Spinal cord (tissue), 10 donors: ENCODE measurements around the gene CBFA2T3. TPM values are rescaled to one million over a fixed set of nuclear protein-coding genes. Genes with fewer than 3 reads are reported as not detected.

Experiments used
- DNase-seq, 6 donors: peaks; one replicate each; pipeline versions ENCODE4 v3.0.0 to v3.0.0-alpha.2; 2013 to 2015; ENCODE audit warnings: low spot score in 6 of 6, low read depth in 4 of 6
- H3K27ac ChIP-seq: one replicate; pipeline ENCODE4 v1.5.1; 2013; ENCODE audit warnings: low read depth, low read length, control low read depth
- H3K27me3 ChIP-seq: one replicate; pipeline ENCODE4 v1.6.1; 2013; ENCODE audit warnings: low read length; ENCODE audit not compliant: control insufficient read depth, insufficient read depth
- H3K36me3 ChIP-seq: one replicate; pipeline ENCODE4 v1.6.1; 2013; ENCODE audit warnings: low read length; ENCODE audit not compliant: control insufficient read depth, insufficient read depth
- H3K4me1 ChIP-seq: one replicate; pipeline ENCODE4 v1.6.1; 2013; ENCODE audit warnings: low read length; ENCODE audit not compliant: control insufficient read depth, insufficient read depth
- H3K4me3 ChIP-seq: one replicate; pipeline ENCODE4 v1.5.1; 2013; ENCODE audit warnings: low read depth, low read length, control low read depth
- H3K9me3 ChIP-seq: one replicate; pipeline ENCODE4 v1.6.1; 2013; ENCODE audit warnings: low read length; ENCODE audit not compliant: control insufficient read depth, insufficient read depth
- WGBS: methylation state at CpG from one replicate; pipeline ENCODE4 v1.1.5; 2013; ENCODE audit warnings: missing lambda C conversion rate; ENCODE audit not compliant: insufficient coverage; 5-methylcytosine and 5-hydroxymethylcytosine counted together
- polyA plus RNA-seq, 2 donors: library from polyadenylated mRNA; unstranded; fragments of 120-200 nt; gene quantifications; one replicate each; pipeline ENCODE4 v1.2.1, GENCODE V29; 2013; ENCODE audit not compliant: insufficient read length in 2 of 2
- total RNA-seq, 2 donors: library from RNA; depleted of rRNA in 1 of 2; stranded (reverse); fragments of 120-200 nt in 1 of 2; fragments of >200 nt in 1 of 2; gene quantifications; one replicate each; pipeline versions ENCODE4 v1.2.3 to v1.2.4, GENCODE V29; 2013 to 2014
- donor health status: healthy.

Gene CBFA2T3
- total and polyA plus RNA-seq, 4 donors = 1.2 to 19.5 (median 11.0) TPM

DNA sequence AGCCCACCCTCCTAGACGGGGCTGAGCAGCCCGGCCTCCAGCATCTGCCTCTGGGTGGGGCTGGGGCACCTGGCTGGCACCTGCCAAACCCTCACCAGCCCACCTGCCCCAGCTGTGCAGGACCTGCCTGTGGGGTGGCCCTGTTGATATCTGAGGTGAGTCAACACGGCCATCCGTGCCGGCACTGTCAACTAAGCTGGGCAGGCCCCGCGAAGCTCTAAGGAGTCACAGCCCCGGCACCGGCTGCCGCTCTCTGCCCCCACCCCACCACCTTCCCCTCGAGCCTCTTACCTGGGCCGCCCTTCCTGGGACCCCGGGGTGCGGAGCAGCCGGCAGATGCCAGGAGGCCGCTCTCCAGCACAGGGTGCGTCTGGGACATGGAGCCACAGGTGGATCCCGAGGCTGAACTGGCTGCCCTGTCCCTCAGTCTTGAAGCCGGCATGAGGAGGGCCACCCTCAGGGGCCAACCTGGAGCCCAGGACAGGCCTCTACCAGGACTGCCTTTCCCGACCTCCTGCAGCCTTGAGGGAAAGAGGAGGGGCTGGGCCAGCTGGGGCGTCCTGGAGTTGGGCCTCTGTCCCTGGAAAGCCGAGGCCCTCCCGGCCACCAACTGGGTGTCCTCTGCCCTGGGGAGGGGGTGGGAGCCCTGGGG, 515 bp downstream of the CBFA2T3 start:
- H3K36me3 ChIP-seq = no peaks in the 10 kb centered on the region
- H3K4me1 ChIP-seq = peaks cover 27% of the 10 kb centered on the region
- no peaks in the 10 kb centered on the region for H3K9me3 ChIP-seq
- H3K4me3 ChIP-seq = no peak overlapping the region
- WGBS = 74% methylated on average over 21 of the region's 23 CpGs
- DNase-seq = no peak
- no peaks in the 10 kb centered on the region for H3K27me3 ChIP-seq
- H3K27ac ChIP-seq = no peak overlapping the region

DNA sequence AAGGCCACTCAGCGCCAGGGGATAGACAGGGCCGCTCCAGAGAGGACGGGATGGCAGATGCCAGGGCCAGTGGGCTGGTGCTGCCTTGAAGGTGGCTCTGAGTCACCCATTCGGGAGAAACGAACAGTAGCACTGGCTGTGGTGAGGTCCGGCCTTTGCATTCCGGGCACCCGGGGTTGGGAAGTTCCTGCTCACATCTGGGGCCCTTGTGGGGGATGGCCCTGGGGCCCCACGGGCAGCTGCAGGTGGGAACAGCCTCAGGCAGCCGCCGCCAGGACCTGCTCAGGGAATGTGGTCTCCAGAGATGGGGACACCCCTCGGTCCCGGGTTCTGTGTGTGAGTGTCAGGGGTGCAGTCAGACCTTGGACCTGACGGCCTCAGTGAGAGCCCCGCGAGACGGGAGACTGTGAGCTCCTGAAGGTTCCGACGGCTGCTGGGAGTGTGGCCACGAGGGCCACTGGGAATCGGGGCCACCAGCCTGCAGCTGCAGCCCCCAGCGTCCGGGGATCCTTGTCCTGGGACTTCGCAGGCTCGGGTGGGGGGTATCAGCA, 1.4 kb downstream of the CBFA2T3 start:
- Histone ChIP-seq H3K4me3 (no peak overlapping the region), H3K27ac (no peak overlapping the region), H3K36me3 (no peaks in the 10 kb centered on the region), H3K27me3 (no peaks in the 10 kb centered on the region), H3K9me3 (no peaks in the 10 kb centered on the region), H3K4me1 (peaks cover 27% of the 10 kb centered on the region)
- DNase-seq = no peak
- WGBS = 83% methylated on average over 23 of the region's 25 CpGs

DNA sequence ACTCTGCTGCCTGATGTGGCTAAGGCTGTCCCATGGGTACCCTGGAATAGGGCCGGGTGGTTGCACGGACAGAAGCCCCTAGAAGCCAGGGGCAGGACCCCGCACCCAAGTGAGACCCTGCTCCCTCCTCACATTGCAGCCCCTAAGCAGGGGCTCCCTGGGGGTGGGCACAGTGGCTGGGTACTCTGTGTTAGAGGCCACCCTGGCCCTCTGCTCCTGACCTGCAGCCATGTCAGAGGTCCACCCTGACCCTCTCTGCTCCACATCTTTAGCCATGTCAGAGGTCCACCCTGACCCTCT, 2.1 kb downstream of the CBFA2T3 start:
- no peak for DNase-seq
- no peaks in the 10 kb centered on the region for H3K36me3 ChIP-seq
- H3K27me3 ChIP-seq = no peaks in the 10 kb centered on the region
- 93% methylated on average over 3 of the region's 3 CpGs for WGBS
- H3K4me1 ChIP-seq = peaks cover 27% of the 10 kb centered on the region
- H3K9me3 ChIP-seq = no peaks in the 10 kb centered on the region
- no peak overlapping the region for H3K27ac ChIP-seq
- no peak overlapping the region for H3K4me3 ChIP-seq

DNA sequence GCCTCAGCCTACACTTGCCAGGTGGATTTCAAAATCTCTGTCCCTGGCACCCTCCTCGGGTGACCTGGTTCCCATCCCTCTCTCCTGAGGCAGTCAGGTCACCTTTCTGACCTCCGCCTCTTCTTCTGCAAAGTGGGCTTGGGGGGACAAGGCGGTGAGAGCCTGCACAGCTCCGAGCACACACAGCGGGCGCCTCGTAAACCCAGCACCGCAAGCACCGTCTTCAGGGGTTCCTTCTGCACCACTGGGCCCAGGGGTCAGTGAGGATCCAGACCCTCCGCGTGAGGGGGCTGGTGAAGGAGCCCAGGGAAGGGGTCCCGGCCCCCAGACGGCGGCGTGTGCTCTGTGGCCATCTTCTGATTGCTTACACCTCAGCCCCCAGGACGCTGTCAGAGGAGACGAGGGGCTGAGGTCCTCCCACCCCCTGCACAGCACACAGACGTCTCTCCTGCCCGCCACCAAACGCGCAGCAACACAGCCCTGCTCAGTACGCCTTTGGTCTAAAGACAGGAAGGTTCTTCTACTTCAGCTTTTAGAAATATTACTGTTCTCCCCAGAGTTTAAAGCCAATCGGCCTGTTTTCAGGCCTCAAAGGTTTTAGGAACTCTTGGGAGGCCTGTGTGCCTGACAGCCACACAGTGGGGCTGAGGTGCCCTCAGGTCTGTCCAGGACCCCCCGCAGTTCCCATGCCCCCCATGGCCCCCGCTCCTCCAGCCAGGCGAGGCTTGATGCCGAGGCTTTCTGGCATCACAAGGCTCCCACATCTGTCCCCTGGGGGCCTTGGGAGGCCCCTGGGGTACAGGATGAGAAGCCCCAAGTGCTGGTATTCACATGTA, 2.7 kb downstream of the CBFA2T3 start:
- Histone ChIP-seq H3K4me1 (peaks cover 28% of the 10 kb centered on the region), H3K9me3 (no peaks in the 10 kb centered on the region), H3K36me3 (no peaks in the 10 kb centered on the region), H3K27me3 (no peaks in the 10 kb centered on the region), H3K4me3 (no peak overlapping the region), H3K27ac (no peak overlapping the region)
- DNase-seq = no peak
- WGBS = 82% methylated on average over 27 of the region's 27 CpGs

DNA sequence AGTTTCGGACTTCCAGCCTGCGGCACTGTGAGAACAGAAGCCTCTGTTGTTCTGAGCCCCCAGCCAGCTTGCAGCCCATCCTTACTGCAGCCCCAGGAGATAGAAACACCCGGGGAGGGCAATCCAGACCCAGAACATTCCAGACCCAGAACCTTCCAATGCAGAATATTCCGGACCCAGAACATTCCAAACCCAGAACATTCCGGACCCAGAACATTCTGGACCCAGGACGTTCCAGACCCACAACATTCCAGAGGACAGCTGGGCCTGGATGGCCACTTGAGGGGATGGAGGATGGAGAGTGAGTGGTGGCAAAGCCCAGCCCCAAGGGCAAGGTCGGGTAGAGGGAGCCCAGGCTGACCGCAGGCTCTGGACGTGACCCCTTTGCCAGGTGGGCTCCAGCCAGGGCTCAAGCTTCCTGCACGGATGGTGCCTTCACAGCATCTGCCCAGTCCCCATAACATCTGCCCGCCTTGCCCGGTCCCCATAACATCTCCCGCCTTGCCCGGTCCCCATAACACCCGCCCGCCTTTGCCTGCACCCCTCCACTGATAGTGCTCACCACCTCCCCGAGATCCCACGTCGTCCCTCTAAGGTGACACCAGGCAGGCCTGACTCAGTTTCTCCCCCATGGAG, 3.5 kb downstream of the CBFA2T3 start:
- no peaks in the 10 kb centered on the region for H3K36me3 ChIP-seq
- H3K27me3 ChIP-seq = no peaks in the 10 kb centered on the region
- peaks cover 33% of the 10 kb centered on the region for H3K4me1 ChIP-seq
- 88% methylated on average over 16 of the region's 19 CpGs for WGBS
- H3K27ac ChIP-seq = no peak overlapping the region
- no peaks in the 10 kb centered on the region for H3K9me3 ChIP-seq
- DNase-seq = no peak
- no peak overlapping the region for H3K4me3 ChIP-seq

DNA sequence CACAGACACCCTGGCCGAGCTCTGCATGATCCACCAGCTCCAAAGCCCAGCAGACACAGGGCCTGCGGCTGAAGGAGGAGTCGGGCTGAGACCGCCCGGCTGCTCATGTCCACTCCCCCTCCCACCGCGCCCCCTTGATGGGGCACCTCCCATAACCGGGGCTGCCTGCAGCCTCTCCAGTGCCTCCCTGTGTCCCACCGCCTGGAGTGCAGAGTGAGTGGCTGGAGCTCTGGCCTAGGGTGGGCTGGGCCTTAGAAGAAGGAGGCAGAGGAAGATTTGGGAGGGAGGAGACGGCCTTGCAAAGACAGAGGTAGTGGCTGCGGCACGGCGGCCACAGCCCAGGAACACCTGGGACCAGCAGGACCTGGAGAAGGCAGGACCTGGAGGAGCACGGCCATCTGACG, 4.0 kb downstream of the CBFA2T3 start:
- DNase-seq = no peak
- peaks cover 30% of the 10 kb centered on the region for H3K4me1 ChIP-seq

DNA sequence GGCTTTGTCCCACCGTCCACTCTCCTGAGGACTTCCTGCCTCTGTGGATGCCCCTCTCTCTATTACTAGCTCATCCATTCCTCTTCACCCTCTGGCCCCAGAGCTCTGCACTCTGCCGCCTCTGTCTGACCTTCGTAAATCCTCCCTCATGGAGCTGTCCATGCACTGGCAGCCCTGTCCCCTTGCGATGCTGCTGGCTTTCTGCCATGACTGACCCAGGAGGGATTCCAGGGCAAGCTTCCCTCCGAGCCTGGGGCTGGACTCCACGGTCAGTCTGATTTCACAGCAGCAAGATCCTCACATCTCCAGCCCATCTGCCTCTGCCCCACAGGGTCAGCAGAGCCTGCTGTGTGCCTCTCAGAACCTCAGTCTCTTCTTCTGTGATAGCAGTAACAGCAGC, 4.7 kb downstream of the CBFA2T3 start:
- Histone ChIP-seq H3K4me3 (no peak overlapping the region), H3K27ac (no peak overlapping the region), H3K4me1 (peaks cover 26% of the 10 kb centered on the region), H3K36me3 (no peaks in the 10 kb centered on the region), H3K9me3 (no peaks in the 10 kb centered on the region), H3K27me3 (no peaks in the 10 kb centered on the region)
- DNase-seq = no peak
- WGBS = 40% methylated on average over 6 of the region's 6 CpGs

More for the DNA sequence above, 4.0 kb downstream of the CBFA2T3 start:
- H3K27ac ChIP-seq = no peak overlapping the region
- no peaks in the 10 kb centered on the region for H3K36me3 ChIP-seq
- H3K27me3 ChIP-seq = no peaks in the 10 kb centered on the region
- WGBS = 57% methylated on average over 11 of the region's 15 CpGs
- no peaks in the 10 kb centered on the region for H3K9me3 ChIP-seq
- no peak overlapping the region for H3K4me3 ChIP-seq

DNA sequence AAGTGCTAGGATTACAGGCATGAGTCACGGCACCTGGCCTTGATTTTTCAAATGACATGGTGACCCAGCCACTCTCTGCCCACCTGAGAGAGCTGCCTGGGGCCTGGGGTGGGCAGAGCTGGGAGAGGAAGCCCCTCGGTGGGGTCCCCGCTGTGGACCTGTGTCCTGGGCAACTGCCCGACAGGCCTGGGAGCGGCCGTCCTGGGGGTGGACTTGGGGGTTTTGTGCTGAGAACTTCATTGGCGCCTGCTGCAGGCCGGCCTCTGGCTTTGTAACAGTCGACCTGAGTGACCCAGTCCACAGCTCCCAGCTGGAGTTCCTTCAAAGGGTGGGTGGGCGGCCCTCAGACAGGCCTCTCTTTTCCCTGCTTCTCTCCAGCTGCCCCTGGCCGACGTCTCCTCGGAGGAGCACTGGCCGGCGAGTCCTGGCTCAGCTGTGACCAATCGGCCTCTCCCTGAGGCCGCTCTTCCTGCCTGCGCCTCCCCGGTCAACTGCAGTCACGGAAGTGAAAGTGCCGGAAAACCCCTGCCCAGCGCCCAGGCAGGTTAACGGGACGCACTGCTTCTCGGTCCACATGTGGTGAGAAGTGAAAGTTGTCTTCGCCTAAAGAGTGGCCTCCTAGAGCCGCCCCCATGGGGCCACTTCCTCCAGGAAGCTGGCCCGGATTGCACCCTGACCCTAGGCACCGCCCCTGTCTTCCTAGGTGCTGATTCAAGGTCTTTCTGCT, 5.5 kb downstream of the CBFA2T3 start:
- Histone ChIP-seq H3K4me1 (peaks cover 22% of the 10 kb centered on the region), H3K4me3 (no peak overlapping the region), H3K36me3 (no peaks in the 10 kb centered on the region), H3K27me3 (no peaks in the 10 kb centered on the region), H3K27ac (no peak overlapping the region), H3K9me3 (no peaks in the 10 kb centered on the region)
- no peak for DNase-seq
- 81% methylated on average over 29 of the region's 29 CpGs for WGBS

DNA sequence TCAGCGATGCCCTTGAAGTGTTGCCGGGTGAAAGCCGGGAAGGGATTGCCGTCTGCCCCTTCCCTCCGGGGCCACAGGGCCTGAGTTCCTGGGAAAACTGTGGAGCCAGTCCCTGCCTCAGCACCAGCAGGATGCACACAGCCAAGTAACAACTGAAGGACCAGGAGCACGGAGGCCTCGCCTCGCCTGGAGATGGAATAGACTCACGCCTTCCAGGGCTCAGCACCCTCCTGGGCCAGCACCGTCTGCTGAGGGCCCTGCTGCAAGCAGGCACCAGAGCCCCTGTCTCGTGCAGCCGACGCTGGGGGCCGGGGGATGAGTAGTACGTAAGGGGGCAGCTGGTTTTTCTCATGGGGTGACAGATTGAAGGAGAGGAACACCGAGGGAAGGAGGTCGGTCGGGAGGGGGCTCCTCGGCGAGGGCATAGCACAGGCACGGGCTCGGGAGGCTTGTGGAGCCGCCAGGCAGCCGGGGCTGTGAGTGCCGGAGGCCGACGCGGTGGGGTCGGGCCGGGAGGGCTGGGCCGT, 6.4 kb downstream of the CBFA2T3 start:
- no peak overlapping the region for H3K27ac ChIP-seq
- H3K9me3 ChIP-seq = no peaks in the 10 kb centered on the region
- peaks cover 21% of the 10 kb centered on the region for H3K4me1 ChIP-seq
- no peaks in the 10 kb centered on the region for H3K27me3 ChIP-seq
- H3K36me3 ChIP-seq = no peaks in the 10 kb centered on the region
- DNase-seq = no peak
- WGBS = 71% methylated on average over 30 of the region's 31 CpGs
- no peak overlapping the region for H3K4me3 ChIP-seq
